Glomerular visceral epithelial cell (primary cell): ENCODE results near the gene ADAMTS3.
"Not testable (repeated sequence)": the region's sequence is repeated elsewhere in the genome, so short reads cannot be mapped to it uniquely, and the experiment has no call there.

ENCODE experiments used
- DNase-seq: peaks from one replicate; pipeline ENCODE4 v3.0.0-alpha.2; 2016; ENCODE audit errors: extremely low spot score

ADAMTS3 gene

DNA sequence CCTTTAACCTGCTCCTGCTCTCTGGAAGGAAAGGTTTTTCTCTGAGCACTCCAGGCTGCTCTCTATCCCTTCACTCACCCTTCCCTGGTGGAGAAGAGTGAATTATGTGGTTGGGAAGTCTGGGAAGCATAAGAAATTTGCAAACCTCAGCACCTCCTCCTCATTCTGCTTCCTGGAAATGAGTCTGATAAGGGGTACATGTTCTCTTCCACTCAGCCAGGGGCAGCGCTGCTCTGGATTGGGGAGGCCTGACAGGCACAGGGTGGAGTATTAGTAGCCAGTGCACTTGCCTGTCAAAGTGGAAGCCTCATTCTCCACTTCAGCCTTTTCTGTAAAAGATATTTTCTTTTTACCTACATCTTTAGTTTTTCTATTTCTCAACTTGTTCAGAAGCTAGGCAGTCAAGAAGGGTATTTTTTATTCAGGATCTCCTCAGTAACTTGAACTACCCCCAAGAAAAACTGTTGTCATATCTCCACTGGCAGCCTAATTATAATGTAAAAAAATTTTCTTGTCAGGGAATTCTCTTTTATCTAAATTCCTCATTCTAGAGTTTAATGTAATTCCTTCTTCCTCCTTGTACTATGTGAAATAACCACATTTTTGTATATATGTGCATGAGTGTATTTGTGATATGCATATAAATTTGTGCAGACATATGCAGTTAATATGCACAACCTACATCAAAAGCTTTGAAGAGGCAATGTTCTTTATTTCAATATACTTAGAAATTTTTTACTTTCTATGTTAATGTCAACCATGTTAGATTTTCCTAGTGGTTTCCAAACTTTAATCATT, 15.3 kb downstream of the ADAMTS3 start:
- DNase-seq: no peak

GRCh38 chr4:72552447-72552846, 16.6 kb downstream of the ADAMTS3 start:
- no peak for DNase-seq

GRCh38 chr4:72546456-72546855, 22.6 kb downstream of the ADAMTS3 start:
- no peak for DNase-seq

DNA sequence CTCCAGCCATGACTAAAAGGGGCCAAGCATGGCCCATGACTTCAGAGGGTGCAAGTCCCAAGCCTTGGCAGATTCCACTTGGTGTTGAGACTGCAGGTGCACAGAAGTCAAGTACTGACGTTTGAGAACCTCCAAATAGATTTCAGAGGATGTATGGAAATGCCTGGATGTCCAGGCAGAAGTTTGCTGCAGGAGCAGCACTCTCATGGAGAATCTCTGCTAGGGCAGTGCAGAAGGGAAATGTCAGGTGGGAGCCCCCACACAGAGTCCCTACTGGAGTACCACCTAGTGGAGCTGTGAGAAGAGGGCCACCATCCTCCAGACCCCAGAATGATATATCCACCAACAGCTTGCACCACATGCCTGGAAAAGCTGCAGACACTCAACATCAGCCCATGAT, 28.3 kb downstream of the ADAMTS3 start:
- DNase-seq: not testable (repeated sequence)

GRCh38 chr4:72538006-72538405, 31.0 kb downstream of the ADAMTS3 start:
- DNase-seq: no peak

DNA sequence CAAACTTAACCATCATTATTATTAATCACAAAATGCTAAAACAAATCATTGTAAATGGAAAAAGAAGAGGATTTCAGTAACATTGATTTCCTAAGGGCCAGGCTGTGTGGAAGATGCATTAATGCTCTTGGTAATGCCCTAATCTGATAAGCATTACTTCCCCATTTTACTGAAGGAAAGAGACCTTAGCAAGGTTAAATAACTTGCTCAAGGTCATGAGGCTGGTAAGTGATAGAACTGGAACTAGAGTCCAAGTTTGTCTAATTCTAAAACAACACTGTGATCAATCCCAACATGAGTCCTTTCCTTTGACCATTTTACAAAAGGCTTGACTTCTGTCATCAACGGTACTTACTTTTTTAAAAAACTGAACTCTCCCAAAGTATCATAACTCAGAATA, 32.6 kb downstream of the ADAMTS3 start:
- DNase-seq: no peak

DNA sequence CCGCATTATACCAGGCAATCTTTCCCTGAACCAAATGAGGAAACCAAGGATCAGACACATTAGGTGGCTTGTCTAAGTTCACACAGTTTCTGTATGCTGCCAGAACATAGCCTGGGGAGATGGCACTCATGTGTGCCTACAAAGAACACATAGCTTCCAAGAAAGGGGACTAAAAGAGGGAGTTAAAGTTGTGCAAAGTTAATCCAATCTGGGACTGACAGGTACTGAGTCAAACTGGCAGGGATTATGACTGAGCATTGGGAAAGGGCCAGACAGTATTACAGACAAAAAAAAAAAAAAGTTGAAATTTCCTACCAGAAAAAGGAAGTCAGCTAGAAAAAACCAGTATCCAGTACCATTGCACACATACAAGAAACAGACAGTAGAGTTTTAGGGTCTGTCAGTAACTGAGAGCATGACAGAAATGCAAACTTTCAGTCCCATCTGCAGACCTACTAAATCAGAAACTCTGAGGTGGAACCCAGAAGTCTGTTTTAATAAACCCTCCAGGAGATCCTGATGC, 37.2 kb downstream of the ADAMTS3 start:
- no peak for DNase-seq

GRCh38 chr4:72531322-72531721, 37.7 kb downstream of the ADAMTS3 start:
- DNase-seq: no peak

DNA sequence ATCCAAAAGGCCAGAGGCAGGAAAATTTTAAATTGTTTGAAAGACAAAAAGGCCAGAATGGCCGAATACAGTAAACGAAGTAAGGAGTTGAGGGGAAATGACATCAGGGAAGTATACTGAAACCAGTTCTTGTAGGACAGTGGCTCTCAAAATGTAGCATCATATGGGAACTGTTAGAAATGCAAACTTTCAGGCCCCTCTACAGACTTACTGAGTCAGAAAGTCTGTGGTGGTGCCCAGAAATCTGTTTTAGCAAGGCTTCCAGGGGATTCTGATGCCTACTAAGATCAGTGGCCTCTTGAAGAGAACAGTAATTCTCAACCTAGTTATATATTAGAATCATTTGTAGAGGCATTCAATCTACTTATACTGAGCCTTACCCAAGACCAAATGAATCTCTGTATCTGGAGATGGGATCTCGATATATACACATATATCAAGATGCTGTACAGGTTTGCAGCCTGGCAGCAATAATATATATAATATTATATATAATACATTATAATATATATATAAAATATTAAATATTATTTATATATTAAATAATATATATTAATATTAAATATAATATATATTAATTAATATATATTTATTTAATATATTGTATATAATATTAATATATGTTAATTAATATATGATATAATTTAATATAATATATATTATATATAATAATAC, 39.7 kb downstream of the ADAMTS3 start:
- DNase-seq: no peak

DNA sequence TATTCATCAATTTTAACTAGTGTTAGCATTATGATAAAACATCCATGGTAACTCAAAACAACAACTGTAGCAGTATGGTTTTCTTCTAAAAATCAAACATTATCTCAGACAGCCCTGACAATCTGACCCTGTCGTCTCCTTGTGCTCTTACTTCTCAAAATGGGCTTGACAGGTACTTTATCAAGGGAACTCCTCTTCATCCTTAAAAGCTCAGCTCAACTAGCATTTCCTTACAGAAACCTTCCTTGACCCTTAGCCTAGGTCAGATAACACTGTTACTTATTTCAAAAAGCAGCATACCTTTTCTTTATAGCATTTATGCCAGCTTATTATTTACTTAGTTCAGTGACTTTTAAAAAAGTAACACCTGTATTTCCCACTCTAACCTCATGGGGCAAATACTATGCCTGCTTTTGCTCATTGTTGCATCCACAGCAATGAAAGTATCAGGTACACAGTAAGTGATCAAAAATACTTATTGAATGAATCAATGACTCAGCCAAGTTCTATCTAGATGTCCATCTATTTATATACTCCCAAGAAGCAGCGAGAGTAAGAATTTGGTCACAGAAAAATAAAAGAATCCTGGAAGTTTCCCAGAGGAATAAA, 41.9 kb downstream of the ADAMTS3 start:
- no peak for DNase-seq

GRCh38 chr4:72525938-72526337, 43.1 kb downstream of the ADAMTS3 start:
- DNase-seq: peak; percentile 86

- no peak for DNase-seq
Observed at GRCh38 chr4:72522440-72522839, 46.6 kb downstream of the ADAMTS3 start.

GRCh38 chr4:72513227-72513626, 55.8 kb downstream of the ADAMTS3 start:
- DNase-seq: no peak

DNA sequence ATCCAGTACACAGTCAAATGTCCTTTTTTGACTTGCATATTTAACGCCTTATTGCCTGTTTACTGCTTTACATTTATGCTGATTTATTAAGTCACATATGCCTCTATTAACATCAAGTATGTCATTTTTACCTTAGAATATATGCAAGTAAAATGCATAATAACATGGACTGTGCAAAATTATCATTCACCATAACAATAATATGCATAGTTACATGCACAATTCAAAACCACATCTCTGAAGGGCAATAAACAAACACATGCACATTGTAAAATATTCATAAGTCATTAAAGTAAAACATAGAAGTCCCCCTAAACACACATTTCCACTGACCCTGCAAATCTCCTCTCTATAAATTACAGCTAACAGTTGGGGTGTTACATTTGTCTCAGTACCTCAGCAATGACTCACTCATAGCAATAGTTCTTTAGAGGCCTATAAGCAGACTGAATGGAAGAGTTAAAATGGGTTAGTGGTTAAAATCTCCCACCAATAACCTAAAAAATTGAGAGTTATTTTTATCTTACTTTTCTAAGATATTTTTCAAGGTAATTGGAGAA, 61.1 kb downstream of the ADAMTS3 start:
- no peak for DNase-seq

GRCh38 chr4:72507167-72507566, 61.9 kb downstream of the ADAMTS3 start:
- DNase-seq: no peak

DNA sequence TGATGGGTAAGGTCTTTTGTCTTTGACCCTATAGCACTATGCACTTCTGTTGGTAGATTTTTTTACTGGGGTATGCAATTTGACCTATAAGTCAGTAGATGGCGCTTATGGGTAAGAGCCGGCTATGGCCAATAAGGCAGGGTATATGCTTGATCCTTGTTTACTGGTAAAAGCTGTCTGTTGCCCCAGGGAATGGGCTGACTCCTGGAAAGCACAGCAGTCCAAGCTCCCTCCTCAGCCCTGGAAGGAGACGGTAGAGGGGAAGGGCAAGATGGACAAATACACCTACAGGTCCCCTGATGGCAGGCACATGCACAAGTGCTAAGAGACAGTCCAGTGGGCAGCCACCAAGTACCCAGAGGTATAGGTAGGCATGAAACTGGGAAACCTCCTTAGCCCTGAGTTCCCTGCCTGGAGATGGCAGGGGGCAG, 63.7 kb downstream of the ADAMTS3 start:
- DNase-seq: peak; percentile 59

DNA sequence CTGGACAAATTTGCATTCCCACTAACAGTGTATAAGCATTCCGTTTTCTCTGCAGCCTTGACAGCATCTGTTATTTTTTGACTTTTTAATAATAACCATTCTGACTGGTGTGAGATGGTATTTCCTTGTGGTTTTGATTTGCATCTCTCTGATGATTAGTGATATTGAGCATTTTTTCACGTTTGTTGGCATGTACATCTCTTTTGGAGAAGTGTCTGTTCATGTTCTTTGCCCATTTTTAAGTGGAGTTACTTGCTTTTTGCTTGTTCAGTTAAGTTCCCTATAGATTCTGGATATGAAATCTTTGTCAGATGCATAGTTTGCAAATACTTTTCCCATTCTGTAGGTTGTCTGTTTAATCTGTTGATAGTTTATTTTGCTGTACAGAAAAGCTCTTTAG, 68.8 kb downstream of the ADAMTS3 start:
- no peak for DNase-seq

- DNase-seq: peak; percentile 35
Observed at GRCh38 chr4:72496119-72496518, 72.9 kb downstream of the ADAMTS3 start.

DNA sequence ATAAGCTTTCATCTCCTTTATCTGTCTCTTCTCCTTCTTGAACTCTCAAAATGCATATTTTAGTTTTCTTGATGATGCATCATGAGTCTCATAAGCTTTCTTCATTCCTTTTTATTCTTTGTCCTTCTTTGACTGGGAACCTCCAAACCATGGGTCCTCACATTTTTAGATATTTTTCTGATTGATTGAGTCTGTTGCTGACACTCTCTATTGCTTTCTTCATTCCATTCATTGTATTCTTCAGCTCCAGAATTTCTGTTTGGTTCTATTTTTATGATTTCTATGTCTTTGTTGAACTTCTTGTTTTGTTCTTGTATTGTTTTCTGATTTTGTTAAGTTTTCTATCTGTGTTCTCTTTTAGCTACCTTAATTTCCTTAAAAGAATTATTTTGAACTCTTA, 74.9 kb downstream of the ADAMTS3 start:
- DNase-seq: no peak

DNA sequence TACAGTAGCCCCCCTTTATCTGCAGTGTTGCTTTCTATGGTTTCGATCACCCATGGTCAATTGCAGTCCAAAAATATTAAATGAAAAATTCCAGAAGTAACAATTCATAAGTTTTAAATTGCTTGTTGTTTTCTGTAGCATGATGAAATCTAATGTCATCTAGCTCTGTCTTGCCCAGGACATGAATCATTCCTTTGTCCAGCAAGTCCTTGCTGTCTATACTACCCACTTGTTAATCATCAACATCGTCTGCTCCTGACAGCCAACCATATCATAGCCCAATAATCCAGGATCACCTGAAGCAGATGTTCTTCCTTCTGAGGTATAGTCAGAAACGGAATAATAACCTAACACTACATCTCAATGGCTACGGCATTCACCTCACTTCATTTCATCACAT, 79.8 kb downstream of the ADAMTS3 start:
- DNase-seq: peak; percentile 56

- DNase-seq: no peak
Observed at GRCh38 chr4:72486991-72487390, 82.0 kb downstream of the ADAMTS3 start.

- no peak for DNase-seq
Observed at GRCh38 chr4:72484981-72485380, 84.0 kb downstream of the ADAMTS3 start.
